Lower leg skin (tissue), 3 donors: ENCODE measurements around the gene ZNF83.

Source experiments
- POLR2A ChIP-seq, 2 donors: fragments of 450-650 bp; IDR thresholded peaks; one replicate each; pipeline ENCODE4 v1.6.1; 2016 to 2017; ENCODE audit warnings: antibody characterized with exemption in 2 of 2, mild to moderate bottlenecking in 1 of 2, moderate library complexity in 1 of 2
- TF ChIP-seq, protein P1 (sequence below), 3 donors: fragments of 450-650 bp; IDR thresholded peaks; one replicate each; pipeline ENCODE4 v1.5.1; 2016; ENCODE audit warnings: antibody characterized with exemption in 3 of 3, mild to moderate bottlenecking in 3 of 3, moderate library complexity in 2 of 3

DNA sequence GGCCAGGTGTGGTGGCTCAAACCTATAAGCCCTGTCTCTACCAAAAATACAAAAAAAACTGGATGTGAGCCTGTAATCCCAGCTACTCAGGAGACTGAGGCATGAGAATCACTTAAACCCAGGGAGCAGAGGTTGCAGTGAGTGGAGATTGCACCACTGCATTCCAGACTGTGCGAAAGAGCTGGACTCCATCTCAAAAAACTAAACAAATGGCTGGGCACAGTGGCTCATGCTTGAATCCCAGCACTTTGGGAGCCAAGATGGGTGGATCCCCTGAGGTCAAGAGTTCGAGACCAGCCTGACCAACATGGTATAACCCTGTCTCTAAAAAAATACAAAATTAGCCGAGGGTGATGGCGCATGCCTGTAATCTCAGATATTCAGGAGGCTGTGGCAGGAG, 34.9 kb upstream of the ZNF83 start:
- TF ChIP-seq, protein P1, sequence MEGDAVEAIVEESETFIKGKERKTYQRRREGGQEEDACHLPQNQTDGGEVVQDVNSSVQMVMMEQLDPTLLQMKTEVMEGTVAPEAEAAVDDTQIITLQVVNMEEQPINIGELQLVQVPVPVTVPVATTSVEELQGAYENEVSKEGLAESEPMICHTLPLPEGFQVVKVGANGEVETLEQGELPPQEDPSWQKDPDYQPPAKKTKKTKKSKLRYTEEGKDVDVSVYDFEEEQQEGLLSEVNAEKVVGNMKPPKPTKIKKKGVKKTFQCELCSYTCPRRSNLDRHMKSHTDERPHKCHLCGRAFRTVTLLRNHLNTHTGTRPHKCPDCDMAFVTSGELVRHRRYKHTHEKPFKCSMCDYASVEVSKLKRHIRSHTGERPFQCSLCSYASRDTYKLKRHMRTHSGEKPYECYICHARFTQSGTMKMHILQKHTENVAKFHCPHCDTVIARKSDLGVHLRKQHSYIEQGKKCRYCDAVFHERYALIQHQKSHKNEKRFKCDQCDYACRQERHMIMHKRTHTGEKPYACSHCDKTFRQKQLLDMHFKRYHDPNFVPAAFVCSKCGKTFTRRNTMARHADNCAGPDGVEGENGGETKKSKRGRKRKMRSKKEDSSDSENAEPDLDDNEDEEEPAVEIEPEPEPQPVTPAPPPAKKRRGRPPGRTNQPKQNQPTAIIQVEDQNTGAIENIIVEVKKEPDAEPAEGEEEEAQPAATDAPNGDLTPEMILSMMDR (IDR thresholded peaks at IDR 0.05): no peak
- no peak for TF ChIP-seq POLR2A (IDR thresholded peaks at IDR 0.05)
